HepG2 (cell line): ENCODE measurements around the gene UNG. TPM values are rescaled to one million over a fixed set of nuclear protein-coding genes. Genes with fewer than 3 reads are reported as not detected.

ENCODE experiments used
- AKAP8 ChIP-seq: sonication (generic); formaldehyde crosslinking; IDR thresholded peaks from 2 replicates; pipeline ENCODE4 v1.5.1; 2020; ENCODE audit warnings: mild to moderate bottlenecking, missing genetic modification reagents
- ESRRA ChIP-seq: sonication (generic); formaldehyde crosslinking; IDR thresholded peaks from 2 replicates; pipeline ENCODE4 v1.5.1; 2020; ENCODE audit warnings: mild to moderate bottlenecking, low read depth, missing genetic modification reagents
- KLF16 ChIP-seq, 2 experiments: sonication (generic) in 1 of 2; formaldehyde crosslinking in 1 of 2; IDR thresholded peaks; 2 replicates each; pipeline versions ENCODE4 v1.6.1 to v1.8.0; 2016 to 2023; ENCODE audit warnings: missing genetic modification reagents in 2 of 2, missing compliant biosample characterization in 1 of 2
- POLR2AphosphoS2 ChIP-seq: IDR thresholded peaks from 2 replicates; pipeline ENCODE4 v1.6.1; 2011; ENCODE audit warnings: low read depth, low read length, improper control_type of control experiment
- POLR2AphosphoS5 ChIP-seq: IDR thresholded peaks from 2 replicates; pipeline ENCODE4 v1.6.1; 2012; ENCODE audit warnings: low read depth, low read length
- ZFP62 ChIP-seq: sonication (generic); formaldehyde crosslinking; IDR thresholded peaks from 2 replicates; pipeline ENCODE4 v1.4.0; 2020; ENCODE audit warnings: missing genetic modification reagents
- ZNF333 ChIP-seq: sonication (generic); formaldehyde crosslinking; IDR thresholded peaks from 2 replicates; pipeline ENCODE4 v1.4.0; 2020; ENCODE audit warnings: mild to moderate bottlenecking, missing genetic modification reagents, borderline replicate concordance
- ZNF350 ChIP-seq: sonication (generic); formaldehyde crosslinking; IDR thresholded peaks from 2 replicates; pipeline ENCODE4 v1.4.0; 2020; ENCODE audit warnings: mild to moderate bottlenecking, low read depth, missing genetic modification reagents, borderline replicate concordance
- polyA plus RNA-seq, 8 experiments: library from polyadenylated mRNA; depleted of rRNA in 3 of 8; stranded (reverse) in 7 of 8; unstranded in 1 of 8; fragments of >200 nt; fragmentation: Illumina TruSeq in 4 of 8; extraction: Trizol in 4 of 8; gene quantifications; 2 replicates each; pipeline versions ENCODE4 v1.2.1 to v1.2.3, GENCODE V29; 2011 to 2016; ENCODE audit warnings: low read depth in 4 of 8, missing spikeins in 1 of 8, mixed read lengths in 1 of 8; ENCODE audit not compliant: insufficient read depth in 1 of 8
- total RNA-seq, 5 experiments: library from RNA; depleted of rRNA; stranded (reverse); fragments of >200 nt; fragmentation: Illumina TruSeq; extraction: Trizol; gene quantifications; 2 replicates each; pipeline ENCODE4 v1.2.3, GENCODE V29; 2016; ENCODE audit warnings: low read depth in 1 of 5
- TF ChIP-seq, protein P1 (sequence below): sonication (generic); formaldehyde crosslinking; conservative IDR thresholded peaks from 2 replicates; pipeline ENCODE4 v1.5.0; 2020; ENCODE audit warnings: missing genetic modification reagents
- TF ChIP-seq, protein P2 (sequence below): sonication (generic); formaldehyde crosslinking; IDR thresholded peaks from 2 replicates; pipeline ENCODE4 v1.9.0; 2021; ENCODE audit warnings: missing genetic modification reagents, mild to moderate bottlenecking, borderline replicate concordance
- TF ChIP-seq, protein P3 (sequence below): sonication (generic); formaldehyde crosslinking; IDR thresholded peaks from 2 replicates; pipeline ENCODE4 v1.5.0; 2020; ENCODE audit warnings: mild to moderate bottlenecking, missing genetic modification reagents
- TF ChIP-seq, protein P4 (sequence below): sonication (generic); formaldehyde crosslinking; IDR thresholded peaks from 2 replicates; pipeline ENCODE4 v1.4.0; 2020; ENCODE audit warnings: low read depth, mild to moderate bottlenecking, missing genetic modification reagents
- TF ChIP-seq, protein P5 (sequence below): IDR thresholded peaks from 2 replicates; pipeline ENCODE4 v1.6.1; 2016; ENCODE audit warnings: low read depth, missing genetic modification reagents, missing compliant biosample characterization
- TF ChIP-seq, protein P6 (sequence below): sonication (generic); formaldehyde crosslinking; IDR thresholded peaks from 2 replicates; pipeline ENCODE4 v1.4.0; 2020; ENCODE audit warnings: mild to moderate bottlenecking, missing genetic modification reagents

Gene UNG
- total and polyA plus RNA-seq, 2 of the 13 experiments (the other 11 are each of a cell fraction or from before 2014, with no cell fraction given) = 23.3 to 114 TPM

DNA sequence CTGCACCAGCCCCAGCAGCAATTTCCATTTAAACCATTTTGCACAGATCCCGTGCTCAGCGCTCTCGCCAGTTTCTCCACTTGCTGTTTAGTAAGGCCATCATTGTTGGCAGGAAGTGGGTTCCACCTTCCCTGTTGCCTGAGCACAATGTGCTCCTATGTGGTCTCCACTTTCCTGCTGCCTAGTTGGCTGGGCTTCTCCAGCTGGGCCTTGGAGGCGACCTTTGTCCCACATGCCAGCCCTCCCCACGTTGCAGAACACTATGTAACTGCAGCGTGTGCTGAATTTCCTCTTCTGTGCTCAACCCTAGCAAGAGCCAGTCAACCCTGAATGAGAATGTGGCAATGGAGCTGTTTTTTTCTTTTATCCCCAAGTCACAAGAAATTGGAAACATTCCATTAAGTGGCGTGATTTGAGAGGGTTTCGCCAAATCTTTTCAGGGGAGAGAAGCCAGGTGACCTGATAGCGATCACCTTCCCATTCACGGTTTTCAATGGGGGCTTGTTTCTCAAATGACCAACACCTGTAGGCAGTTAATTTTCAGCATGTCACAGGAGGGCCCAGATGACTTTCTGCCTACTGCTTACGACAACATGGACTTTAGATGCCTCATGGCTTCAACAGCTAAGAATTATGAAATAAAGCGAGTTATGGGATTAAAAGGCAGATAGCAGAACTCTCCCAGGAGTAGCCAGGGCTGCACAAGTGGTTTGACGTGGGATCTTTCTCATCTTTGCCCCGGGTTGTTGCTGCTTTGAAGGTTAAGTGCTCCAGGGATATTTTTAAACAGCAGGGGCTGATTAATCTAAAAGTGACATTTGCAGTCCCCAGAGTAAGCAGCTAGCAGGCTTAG, 18.6 kb downstream of the UNG start, which contains the start of gene ACACB (continued):
- TF ChIP-seq, protein P1, sequence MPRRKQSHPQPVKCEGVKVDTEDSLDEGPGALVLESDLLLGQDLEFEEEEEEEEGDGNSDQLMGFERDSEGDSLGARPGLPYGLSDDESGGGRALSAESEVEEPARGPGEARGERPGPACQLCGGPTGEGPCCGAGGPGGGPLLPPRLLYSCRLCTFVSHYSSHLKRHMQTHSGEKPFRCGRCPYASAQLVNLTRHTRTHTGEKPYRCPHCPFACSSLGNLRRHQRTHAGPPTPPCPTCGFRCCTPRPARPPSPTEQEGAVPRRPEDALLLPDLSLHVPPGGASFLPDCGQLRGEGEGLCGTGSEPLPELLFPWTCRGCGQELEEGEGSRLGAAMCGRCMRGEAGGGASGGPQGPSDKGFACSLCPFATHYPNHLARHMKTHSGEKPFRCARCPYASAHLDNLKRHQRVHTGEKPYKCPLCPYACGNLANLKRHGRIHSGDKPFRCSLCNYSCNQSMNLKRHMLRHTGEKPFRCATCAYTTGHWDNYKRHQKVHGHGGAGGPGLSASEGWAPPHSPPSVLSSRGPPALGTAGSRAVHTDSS = no peak
- peak; percentile 71; the same call in 1 of the 2 replicates for TF ChIP-seq ZNF350 (CRISPR knock-in tag)
- TF ChIP-seq POLR2AphosphoS5 = peak; percentile 89
- peak in 1 of 2 experiments; percentile 68; a peak in 1 of 4 replicates for TF ChIP-seq KLF16 (CRISPR knock-in tag; IDR thresholded peaks at IDR 0.05)
- TF ChIP-seq ZNF333 = no peak
- TF ChIP-seq, protein P2, sequence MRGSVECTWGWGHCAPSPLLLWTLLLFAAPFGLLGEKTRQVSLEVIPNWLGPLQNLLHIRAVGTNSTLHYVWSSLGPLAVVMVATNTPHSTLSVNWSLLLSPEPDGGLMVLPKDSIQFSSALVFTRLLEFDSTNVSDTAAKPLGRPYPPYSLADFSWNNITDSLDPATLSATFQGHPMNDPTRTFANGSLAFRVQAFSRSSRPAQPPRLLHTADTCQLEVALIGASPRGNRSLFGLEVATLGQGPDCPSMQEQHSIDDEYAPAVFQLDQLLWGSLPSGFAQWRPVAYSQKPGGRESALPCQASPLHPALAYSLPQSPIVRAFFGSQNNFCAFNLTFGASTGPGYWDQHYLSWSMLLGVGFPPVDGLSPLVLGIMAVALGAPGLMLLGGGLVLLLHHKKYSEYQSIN = no peak
- no peak for TF ChIP-seq POLR2AphosphoS2
- no peak for TF ChIP-seq ZFP62 (CRISPR knock-in tag)
- TF ChIP-seq, protein P3, sequence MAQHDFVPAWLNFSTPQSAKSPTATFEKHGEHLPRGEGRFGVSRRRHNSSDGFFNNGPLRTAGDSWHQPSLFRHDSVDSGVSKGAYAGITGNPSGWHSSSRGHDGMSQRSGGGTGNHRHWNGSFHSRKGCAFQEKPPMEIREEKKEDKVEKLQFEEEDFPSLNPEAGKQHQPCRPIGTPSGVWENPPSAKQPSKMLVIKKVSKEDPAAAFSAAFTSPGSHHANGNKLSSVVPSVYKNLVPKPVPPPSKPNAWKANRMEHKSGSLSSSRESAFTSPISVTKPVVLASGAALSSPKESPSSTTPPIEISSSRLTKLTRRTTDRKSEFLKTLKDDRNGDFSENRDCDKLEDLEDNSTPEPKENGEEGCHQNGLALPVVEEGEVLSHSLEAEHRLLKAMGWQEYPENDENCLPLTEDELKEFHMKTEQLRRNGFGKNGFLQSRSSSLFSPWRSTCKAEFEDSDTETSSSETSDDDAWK (CRISPR knock-in tag) = no peak
- TF ChIP-seq, protein P4, sequence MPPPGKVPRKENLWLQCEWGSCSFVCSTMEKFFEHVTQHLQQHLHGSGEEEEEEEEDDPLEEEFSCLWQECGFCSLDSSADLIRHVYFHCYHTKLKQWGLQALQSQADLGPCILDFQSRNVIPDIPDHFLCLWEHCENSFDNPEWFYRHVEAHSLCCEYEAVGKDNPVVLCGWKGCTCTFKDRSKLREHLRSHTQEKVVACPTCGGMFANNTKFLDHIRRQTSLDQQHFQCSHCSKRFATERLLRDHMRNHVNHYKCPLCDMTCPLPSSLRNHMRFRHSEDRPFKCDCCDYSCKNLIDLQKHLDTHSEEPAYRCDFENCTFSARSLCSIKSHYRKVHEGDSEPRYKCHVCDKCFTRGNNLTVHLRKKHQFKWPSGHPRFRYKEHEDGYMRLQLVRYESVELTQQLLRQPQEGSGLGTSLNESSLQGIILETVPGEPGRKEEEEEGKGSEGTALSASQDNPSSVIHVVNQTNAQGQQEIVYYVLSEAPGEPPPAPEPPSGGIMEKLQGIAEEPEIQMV (CRISPR knock-in tag) = peak; percentile 66; the same call in 1 of the 2 replicates
- TF ChIP-seq, protein P5, sequence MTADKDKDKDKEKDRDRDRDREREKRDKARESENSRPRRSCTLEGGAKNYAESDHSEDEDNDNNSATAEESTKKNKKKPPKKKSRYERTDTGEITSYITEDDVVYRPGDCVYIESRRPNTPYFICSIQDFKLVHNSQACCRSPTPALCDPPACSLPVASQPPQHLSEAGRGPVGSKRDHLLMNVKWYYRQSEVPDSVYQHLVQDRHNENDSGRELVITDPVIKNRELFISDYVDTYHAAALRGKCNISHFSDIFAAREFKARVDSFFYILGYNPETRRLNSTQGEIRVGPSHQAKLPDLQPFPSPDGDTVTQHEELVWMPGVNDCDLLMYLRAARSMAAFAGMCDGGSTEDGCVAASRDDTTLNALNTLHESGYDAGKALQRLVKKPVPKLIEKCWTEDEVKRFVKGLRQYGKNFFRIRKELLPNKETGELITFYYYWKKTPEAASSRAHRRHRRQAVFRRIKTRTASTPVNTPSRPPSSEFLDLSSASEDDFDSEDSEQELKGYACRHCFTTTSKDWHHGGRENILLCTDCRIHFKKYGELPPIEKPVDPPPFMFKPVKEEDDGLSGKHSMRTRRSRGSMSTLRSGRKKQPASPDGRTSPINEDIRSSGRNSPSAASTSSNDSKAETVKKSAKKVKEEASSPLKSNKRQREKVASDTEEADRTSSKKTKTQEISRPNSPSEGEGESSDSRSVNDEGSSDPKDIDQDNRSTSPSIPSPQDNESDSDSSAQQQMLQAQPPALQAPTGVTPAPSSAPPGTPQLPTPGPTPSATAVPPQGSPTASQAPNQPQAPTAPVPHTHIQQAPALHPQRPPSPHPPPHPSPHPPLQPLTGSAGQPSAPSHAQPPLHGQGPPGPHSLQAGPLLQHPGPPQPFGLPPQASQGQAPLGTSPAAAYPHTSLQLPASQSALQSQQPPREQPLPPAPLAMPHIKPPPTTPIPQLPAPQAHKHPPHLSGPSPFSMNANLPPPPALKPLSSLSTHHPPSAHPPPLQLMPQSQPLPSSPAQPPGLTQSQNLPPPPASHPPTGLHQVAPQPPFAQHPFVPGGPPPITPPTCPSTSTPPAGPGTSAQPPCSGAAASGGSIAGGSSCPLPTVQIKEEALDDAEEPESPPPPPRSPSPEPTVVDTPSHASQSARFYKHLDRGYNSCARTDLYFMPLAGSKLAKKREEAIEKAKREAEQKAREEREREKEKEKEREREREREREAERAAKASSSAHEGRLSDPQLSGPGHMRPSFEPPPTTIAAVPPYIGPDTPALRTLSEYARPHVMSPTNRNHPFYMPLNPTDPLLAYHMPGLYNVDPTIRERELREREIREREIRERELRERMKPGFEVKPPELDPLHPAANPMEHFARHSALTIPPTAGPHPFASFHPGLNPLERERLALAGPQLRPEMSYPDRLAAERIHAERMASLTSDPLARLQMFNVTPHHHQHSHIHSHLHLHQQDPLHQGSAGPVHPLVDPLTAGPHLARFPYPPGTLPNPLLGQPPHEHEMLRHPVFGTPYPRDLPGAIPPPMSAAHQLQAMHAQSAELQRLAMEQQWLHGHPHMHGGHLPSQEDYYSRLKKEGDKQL (CRISPR knock-in tag) = no peak
- TF ChIP-seq AKAP8 (CRISPR knock-in tag) = no peak
- TF ChIP-seq, protein P6, sequence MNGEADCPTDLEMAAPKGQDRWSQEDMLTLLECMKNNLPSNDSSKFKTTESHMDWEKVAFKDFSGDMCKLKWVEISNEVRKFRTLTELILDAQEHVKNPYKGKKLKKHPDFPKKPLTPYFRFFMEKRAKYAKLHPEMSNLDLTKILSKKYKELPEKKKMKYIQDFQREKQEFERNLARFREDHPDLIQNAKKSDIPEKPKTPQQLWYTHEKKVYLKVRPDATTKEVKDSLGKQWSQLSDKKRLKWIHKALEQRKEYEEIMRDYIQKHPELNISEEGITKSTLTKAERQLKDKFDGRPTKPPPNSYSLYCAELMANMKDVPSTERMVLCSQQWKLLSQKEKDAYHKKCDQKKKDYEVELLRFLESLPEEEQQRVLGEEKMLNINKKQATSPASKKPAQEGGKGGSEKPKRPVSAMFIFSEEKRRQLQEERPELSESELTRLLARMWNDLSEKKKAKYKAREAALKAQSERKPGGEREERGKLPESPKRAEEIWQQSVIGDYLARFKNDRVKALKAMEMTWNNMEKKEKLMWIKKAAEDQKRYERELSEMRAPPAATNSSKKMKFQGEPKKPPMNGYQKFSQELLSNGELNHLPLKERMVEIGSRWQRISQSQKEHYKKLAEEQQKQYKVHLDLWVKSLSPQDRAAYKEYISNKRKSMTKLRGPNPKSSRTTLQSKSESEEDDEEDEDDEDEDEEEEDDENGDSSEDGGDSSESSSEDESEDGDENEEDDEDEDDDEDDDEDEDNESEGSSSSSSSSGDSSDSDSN (CRISPR knock-in tag) = peak; percentile 74
- TF ChIP-seq ESRRA = peak; percentile 63
